WTC11 (cell line): ENCODE data around the gene PLIN4. TPM values are rescaled to one million over a fixed set of nuclear protein-coding genes. Genes with fewer than 3 reads are reported as not detected.

Source experiments
- ATAC-seq: fragments of 200-7000 bp; cut with Tn5 transposase; 2 replicates; pipeline ENCODE4 v1.10.0; 2021; ENCODE audit warnings: mild to moderate bottlenecking, moderate library complexity
- CTCF ChIA-PET: fragments of 300-600 bp; sonication (Branson Sonifier 250); formaldehyde crosslinking; loops from one replicate; lab custom pipeline; 2021; ENCODE audit warnings: antibody characterized with exemption; lab: Charles Lee
- POLR2A ChIA-PET: fragments of 350-600 bp; sonication (Branson Sonifier 250); formaldehyde crosslinking; loops from one replicate; lab custom pipeline; 2021; ENCODE audit warnings: antibody characterized with exemption; lab: Charles Lee
- DNase-seq: peaks from one replicate; pipeline ENCODE4 v3.0.0; 2021; ENCODE audit warnings: low spot score
- H3K27ac Mint-ChIP-seq: 2 replicates; pipeline ENCODE4 v1.8.0; 2021; ENCODE audit warnings: mixed read lengths
- H3K27me3 Mint-ChIP-seq: 2 replicates; pipeline ENCODE4 v1.8.0; 2021; ENCODE audit warnings: low read depth, mild to moderate bottlenecking, moderate library complexity, mixed read lengths
- H3K36me3 Mint-ChIP-seq: 2 replicates; pipeline ENCODE4 v1.8.0; 2021; ENCODE audit warnings: mixed read lengths
- H3K4me1 Mint-ChIP-seq: 2 replicates; pipeline ENCODE4 v1.8.0; 2022; ENCODE audit warnings: mixed read lengths
- H3K4me3 Mint-ChIP-seq: 2 replicates; pipeline ENCODE4 v1.8.0; 2021; ENCODE audit warnings: mild to moderate bottlenecking, moderate library complexity, mixed read lengths
- H3K9me3 Mint-ChIP-seq: 2 replicates; pipeline ENCODE4 v1.8.0; 2021; ENCODE audit warnings: mixed read lengths
- CBFB ChIP-seq: sonication (generic); formaldehyde crosslinking; IDR thresholded peaks from 2 replicates; pipeline ENCODE4 v1.8.1; 2022; ENCODE audit warnings: mild to moderate bottlenecking, low read depth, missing genetic modification reagents
- GTF2I ChIP-seq: fragments of 250-450 bp; sonication (Bioruptor Pico); conservative IDR thresholded peaks from 2 replicates; pipeline ENCODE4 v1.4.0; 2021; ENCODE audit warnings: mild to moderate bottlenecking
- NFE2L1 ChIP-seq: sonication (generic); formaldehyde crosslinking; IDR thresholded peaks from 2 replicates; pipeline ENCODE4 v1.8.1; 2023; ENCODE audit warnings: missing genetic modification reagents
- OVOL2 ChIP-seq: fragments of 250-450 bp; sonication (Bioruptor Pico); IDR thresholded peaks from 2 replicates; pipeline ENCODE4 v1.9.0; 2021; ENCODE audit warnings: mild to moderate bottlenecking, borderline replicate concordance
- RORB ChIP-seq: fragments of 250-450 bp; sonication (Bioruptor Pico); IDR thresholded peaks from 2 replicates; pipeline ENCODE4 v1.9.0; 2021; ENCODE audit warnings: mild to moderate bottlenecking
- SMAD4 ChIP-seq: sonication (generic); formaldehyde crosslinking; IDR thresholded peaks from 2 replicates; pipeline ENCODE4 v1.8.0; 2022; ENCODE audit warnings: mild to moderate bottlenecking, missing genetic modification reagents
- TEAD4 ChIP-seq: sonication (generic); formaldehyde crosslinking; IDR thresholded peaks from 2 replicates; pipeline ENCODE4 v1.8.0; 2022; ENCODE audit warnings: mild to moderate bottlenecking, missing genetic modification reagents
- ZNF121 ChIP-seq: sonication (generic); formaldehyde crosslinking; IDR thresholded peaks from 2 replicates; pipeline ENCODE4 v1.8.0; 2023; ENCODE audit warnings: missing genetic modification reagents
- ZNF219 ChIP-seq: sonication (generic); formaldehyde crosslinking; IDR thresholded peaks from 2 replicates; pipeline ENCODE4 v1.8.0; 2023; ENCODE audit warnings: missing genetic modification reagents, mild to moderate bottlenecking, borderline replicate concordance
- total RNA-seq: library from RNA; stranded (reverse); gene quantifications from 3 replicates; pipeline ENCODE4 v1.2.3, GENCODE V29; 2021
- TF ChIP-seq, protein P1 (sequence below): sonication (generic); formaldehyde crosslinking; IDR thresholded peaks from 2 replicates; pipeline ENCODE4 v1.8.0; 2022; ENCODE audit warnings: missing genetic modification reagents
- TF ChIP-seq, protein P2 (sequence below): sonication (generic); formaldehyde crosslinking; IDR thresholded peaks from 2 replicates; pipeline ENCODE4 v1.8.0; 2022; ENCODE audit warnings: mild to moderate bottlenecking, missing genetic modification reagents
- TF ChIP-seq, protein P3 (sequence below): sonication (generic); formaldehyde crosslinking; IDR thresholded peaks from 2 replicates; pipeline ENCODE4 v1.8.0; 2023; ENCODE audit warnings: mild to moderate bottlenecking, missing genetic modification reagents
- TF ChIP-seq, protein P4 (sequence below): sonication (generic); formaldehyde crosslinking; IDR thresholded peaks from 2 replicates; pipeline ENCODE4 v1.8.0; 2023; ENCODE audit warnings: missing genetic modification reagents
- TF ChIP-seq, protein P5 (sequence below): sonication (generic); formaldehyde crosslinking; IDR thresholded peaks from 2 replicates; pipeline ENCODE4 v1.8.0; 2022; ENCODE audit warnings: mild to moderate bottlenecking, missing genetic modification reagents
- TF ChIP-seq, protein P6 (sequence below): fragments of 250-450 bp; sonication (Bioruptor Pico); IDR thresholded peaks from 2 replicates; pipeline ENCODE4 v1.8.0; 2021; ENCODE audit warnings: mild to moderate bottlenecking

The PLIN4 gene
- total RNA-seq, 1 experiment from 2014 or later: 0.35 TPM

DNA sequence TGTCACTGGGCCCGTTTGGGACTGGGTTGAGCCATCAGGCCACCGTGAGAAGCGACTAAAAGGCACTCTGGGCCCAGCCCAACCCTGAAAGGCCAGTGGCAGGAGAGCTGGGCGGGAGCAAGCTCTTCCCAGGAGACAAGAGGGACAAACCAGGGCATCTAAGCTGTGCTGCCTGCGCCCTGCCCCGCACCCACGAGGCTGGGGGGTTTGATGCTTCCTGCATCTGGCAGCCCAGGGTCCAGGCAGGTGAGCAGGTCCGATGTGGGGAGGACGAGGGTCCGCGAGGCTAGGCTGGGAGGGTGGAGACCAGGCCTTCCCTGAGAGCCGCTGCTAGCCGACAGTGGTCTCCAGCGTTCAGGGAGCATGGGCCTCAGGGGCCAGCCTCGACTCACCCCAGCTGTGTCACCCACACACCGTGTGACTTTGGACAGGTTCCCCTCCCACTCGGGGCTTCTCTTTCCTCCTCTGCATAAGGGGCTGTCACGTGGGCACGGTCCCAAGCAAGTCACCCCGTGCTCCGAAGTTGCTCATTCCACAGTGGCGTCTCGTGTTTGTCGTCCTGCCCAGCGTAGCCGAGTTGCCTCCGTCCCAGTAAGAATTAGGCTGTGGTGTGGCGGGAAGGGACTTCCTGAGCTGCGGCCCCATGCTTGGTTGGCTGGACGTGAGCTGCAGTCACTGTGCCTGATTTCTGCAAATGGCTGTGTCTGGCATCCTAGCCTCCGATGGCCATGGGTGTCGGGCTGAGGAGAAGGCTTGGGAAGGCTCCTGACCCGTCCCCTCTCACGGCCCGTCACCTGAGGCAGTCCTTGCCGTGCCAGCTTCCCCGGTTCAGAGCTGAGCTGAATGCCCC, 15.8 kb downstream of the PLIN4 start:
- no peak for ATAC-seq
- Mint-ChIP-seq H3K27ac (no peak overlapping the region), H3K9me3 (no peaks in the 10 kb centered on the region), H3K36me3 (peaks cover 18% of the 10 kb centered on the region), H3K4me3 (no peak overlapping the region), H3K4me1 (no peaks in the 10 kb centered on the region), H3K27me3 (peaks cover 10% of the 10 kb centered on the region)
- TF ChIP-seq, protein P1, sequence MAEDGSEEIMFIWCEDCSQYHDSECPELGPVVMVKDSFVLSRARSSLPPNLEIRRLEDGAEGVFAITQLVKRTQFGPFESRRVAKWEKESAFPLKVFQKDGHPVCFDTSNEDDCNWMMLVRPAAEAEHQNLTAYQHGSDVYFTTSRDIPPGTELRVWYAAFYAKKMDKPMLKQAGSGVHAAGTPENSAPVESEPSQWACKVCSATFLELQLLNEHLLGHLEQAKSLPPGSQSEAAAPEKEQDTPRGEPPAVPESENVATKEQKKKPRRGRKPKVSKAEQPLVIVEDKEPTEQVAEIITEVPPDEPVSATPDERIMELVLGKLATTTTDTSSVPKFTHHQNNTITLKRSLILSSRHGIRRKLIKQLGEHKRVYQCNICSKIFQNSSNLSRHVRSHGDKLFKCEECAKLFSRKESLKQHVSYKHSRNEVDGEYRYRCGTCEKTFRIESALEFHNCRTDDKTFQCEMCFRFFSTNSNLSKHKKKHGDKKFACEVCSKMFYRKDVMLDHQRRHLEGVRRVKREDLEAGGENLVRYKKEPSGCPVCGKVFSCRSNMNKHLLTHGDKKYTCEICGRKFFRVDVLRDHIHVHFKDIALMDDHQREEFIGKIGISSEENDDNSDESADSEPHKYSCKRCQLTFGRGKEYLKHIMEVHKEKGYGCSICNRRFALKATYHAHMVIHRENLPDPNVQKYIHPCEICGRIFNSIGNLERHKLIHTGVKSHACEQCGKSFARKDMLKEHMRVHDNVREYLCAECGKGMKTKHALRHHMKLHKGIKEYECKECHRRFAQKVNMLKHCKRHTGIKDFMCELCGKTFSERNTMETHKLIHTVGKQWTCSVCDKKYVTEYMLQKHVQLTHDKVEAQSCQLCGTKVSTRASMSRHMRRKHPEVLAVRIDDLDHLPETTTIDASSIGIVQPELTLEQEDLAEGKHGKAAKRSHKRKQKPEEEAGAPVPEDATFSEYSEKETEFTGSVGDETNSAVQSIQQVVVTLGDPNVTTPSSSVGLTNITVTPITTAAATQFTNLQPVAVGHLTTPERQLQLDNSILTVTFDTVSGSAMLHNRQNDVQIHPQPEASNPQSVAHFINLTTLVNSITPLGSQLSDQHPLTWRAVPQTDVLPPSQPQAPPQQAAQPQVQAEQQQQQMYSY (CRISPR knock-in tag): no peak
- TF ChIP-seq, protein P2, sequence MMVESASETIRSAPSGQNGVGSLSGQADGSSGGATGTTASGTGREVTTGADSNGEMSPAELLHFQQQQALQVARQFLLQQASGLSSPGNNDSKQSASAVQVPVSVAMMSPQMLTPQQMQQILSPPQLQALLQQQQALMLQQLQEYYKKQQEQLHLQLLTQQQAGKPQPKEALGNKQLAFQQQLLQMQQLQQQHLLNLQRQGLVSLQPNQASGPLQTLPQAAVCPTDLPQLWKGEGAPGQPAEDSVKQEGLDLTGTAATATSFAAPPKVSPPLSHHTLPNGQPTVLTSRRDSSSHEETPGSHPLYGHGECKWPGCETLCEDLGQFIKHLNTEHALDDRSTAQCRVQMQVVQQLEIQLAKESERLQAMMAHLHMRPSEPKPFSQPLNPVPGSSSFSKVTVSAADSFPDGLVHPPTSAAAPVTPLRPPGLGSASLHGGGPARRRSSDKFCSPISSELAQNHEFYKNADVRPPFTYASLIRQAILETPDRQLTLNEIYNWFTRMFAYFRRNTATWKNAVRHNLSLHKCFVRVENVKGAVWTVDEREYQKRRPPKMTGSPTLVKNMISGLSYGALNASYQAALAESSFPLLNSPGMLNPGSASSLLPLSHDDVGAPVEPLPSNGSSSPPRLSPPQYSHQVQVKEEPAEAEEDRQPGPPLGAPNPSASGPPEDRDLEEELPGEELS (CRISPR knock-in tag): no peak
- TF ChIP-seq ZNF219 (CRISPR knock-in tag): no peak
- TF ChIP-seq RORB (CRISPR knock-in tag): no peak
- TF ChIP-seq TEAD4 (CRISPR knock-in tag): no peak
- TF ChIP-seq GTF2I (CRISPR knock-in tag): no peak
- TF ChIP-seq, protein P3, sequence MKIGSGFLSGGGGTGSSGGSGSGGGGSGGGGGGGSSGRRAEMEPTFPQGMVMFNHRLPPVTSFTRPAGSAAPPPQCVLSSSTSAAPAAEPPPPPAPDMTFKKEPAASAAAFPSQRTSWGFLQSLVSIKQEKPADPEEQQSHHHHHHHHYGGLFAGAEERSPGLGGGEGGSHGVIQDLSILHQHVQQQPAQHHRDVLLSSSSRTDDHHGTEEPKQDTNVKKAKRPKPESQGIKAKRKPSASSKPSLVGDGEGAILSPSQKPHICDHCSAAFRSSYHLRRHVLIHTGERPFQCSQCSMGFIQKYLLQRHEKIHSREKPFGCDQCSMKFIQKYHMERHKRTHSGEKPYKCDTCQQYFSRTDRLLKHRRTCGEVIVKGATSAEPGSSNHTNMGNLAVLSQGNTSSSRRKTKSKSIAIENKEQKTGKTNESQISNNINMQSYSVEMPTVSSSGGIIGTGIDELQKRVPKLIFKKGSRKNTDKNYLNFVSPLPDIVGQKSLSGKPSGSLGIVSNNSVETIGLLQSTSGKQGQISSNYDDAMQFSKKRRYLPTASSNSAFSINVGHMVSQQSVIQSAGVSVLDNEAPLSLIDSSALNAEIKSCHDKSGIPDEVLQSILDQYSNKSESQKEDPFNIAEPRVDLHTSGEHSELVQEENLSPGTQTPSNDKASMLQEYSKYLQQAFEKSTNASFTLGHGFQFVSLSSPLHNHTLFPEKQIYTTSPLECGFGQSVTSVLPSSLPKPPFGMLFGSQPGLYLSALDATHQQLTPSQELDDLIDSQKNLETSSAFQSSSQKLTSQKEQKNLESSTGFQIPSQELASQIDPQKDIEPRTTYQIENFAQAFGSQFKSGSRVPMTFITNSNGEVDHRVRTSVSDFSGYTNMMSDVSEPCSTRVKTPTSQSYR: no peak
- TF ChIP-seq, protein P4, sequence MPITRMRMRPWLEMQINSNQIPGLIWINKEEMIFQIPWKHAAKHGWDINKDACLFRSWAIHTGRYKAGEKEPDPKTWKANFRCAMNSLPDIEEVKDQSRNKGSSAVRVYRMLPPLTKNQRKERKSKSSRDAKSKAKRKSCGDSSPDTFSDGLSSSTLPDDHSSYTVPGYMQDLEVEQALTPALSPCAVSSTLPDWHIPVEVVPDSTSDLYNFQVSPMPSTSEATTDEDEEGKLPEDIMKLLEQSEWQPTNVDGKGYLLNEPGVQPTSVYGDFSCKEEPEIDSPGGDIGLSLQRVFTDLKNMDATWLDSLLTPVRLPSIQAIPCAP (CRISPR knock-in tag): no peak
- TF ChIP-seq CBFB (CRISPR knock-in tag): no peak
- TF ChIP-seq, protein P5, sequence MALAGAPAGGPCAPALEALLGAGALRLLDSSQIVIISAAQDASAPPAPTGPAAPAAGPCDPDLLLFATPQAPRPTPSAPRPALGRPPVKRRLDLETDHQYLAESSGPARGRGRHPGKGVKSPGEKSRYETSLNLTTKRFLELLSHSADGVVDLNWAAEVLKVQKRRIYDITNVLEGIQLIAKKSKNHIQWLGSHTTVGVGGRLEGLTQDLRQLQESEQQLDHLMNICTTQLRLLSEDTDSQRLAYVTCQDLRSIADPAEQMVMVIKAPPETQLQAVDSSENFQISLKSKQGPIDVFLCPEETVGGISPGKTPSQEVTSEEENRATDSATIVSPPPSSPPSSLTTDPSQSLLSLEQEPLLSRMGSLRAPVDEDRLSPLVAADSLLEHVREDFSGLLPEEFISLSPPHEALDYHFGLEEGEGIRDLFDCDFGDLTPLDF (CRISPR knock-in tag): no peak
- TF ChIP-seq OVOL2 (CRISPR knock-in tag): no peak
- no peak for TF ChIP-seq ZNF121 (CRISPR knock-in tag)
- no peak for TF ChIP-seq SMAD4 (CRISPR knock-in tag)
- TF ChIP-seq NFE2L1: no peak
- TF ChIP-seq, protein P6, sequence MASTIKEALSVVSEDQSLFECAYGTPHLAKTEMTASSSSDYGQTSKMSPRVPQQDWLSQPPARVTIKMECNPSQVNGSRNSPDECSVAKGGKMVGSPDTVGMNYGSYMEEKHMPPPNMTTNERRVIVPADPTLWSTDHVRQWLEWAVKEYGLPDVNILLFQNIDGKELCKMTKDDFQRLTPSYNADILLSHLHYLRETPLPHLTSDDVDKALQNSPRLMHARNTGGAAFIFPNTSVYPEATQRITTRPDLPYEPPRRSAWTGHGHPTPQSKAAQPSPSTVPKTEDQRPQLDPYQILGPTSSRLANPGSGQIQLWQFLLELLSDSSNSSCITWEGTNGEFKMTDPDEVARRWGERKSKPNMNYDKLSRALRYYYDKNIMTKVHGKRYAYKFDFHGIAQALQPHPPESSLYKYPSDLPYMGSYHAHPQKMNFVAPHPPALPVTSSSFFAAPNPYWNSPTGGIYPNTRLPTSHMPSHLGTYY (CRISPR knock-in tag): no peak
- POLR2A ChIA-PET: no interaction called here
- CTCF ChIA-PET: interaction anchor here (1.2 to 6.7 kb wide), 2 partner anchors 22 to 150 kb away, joined by 3 to 38 read pairs; no protein-coding TSS in a partner anchor
- no peak for DNase-seq
